ENCODE measurements around the gene DEAF1.

DNA sequence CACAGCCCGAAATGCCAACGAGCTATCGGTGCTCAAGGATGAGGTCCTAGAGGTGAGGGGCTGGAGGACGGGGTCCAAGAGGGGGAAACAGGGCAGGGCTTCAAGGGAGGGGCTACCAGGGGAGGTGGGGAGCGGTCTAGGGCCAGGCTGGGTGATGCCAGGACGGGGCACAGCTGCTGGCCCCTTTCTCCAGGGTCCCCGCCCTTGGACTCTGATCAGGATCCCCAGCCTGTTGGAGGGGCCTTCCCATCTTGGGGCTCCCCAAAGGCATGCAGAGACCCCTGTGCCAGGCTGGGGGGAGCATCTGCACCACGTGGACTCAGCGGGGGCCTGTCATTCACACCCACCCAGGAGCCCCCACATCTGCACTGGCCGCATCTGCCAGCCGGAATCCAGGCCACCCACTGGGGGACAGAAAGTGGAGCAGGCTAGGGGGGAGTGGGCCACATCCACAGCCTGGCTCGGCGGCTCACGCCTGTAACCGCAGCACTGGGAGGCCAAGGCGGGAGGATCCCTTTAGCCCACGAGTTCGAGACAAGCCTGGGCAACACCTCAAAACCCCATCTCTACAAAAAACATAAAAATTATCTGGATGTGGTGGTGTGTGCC is 29.9 kb upstream of the DEAF1 start:
- no peak for TF ChIP-seq SUZ12 (IDR thresholded peaks at IDR 0.05; ENCODE audit: extremely low read depth, insufficient read depth, insufficient read length)
- no peak for TF ChIP-seq ZNF274 (IDR thresholded peaks at IDR 0.05; ENCODE audit: low read depth, low read length)
